CD14-positive monocyte (primary cell): ENCODE measurements around the gene TES. TPM values are rescaled to one million over a fixed set of nuclear protein-coding genes. Genes with fewer than 3 reads are reported as not detected.

Experiments
- DNase-seq, 3 donors: peaks; one replicate each; pipeline ENCODE4 v3.0.0-alpha.2; 2011 to 2022
- H2AFZ ChIP-seq: 2 replicates; pipeline ENCODE4 v1.6.0; 2012; ENCODE audit warnings: mild to moderate bottlenecking, low read depth, low read length, inconsistent platforms; ENCODE audit not compliant: insufficient read depth, poor library complexity, severe bottlenecking
- H3K27ac ChIP-seq, 2 donors: 1 replicate in 1 of 2; 2 replicates in 1 of 2; pipeline ENCODE4 v1.5.1; 2012 to 2013; ENCODE audit warnings: low read length in 2 of 2, control low read depth in 1 of 2, inconsistent platforms in 1 of 2, low read depth in 1 of 2, mild to moderate bottlenecking in 1 of 2
- H3K27me3 ChIP-seq, 2 donors: one replicate each; pipeline versions ENCODE4 v1.6.0 to v1.6.1; 2011 to 2013; ENCODE audit warnings: low read length in 2 of 2; ENCODE audit not compliant: control insufficient read depth in 2 of 2, insufficient read depth in 2 of 2
- H3K36me3 ChIP-seq, 2 donors: replicated peaks in 1 of 2; 1 replicate in 1 of 2; 2 replicates in 1 of 2; pipeline versions ENCODE4 v1.5.1 to v1.6.1; 2012 to 2013; ENCODE audit warnings: low read length in 2 of 2, control low read depth in 1 of 2, inconsistent platforms in 1 of 2, mild to moderate bottlenecking in 1 of 2; ENCODE audit not compliant: insufficient read depth in 2 of 2, control insufficient read depth in 1 of 2
- H3K4me1 ChIP-seq, 2 donors: 1 replicate in 1 of 2; 2 replicates in 1 of 2; pipeline versions ENCODE4 v1.5.1 to v1.6.1; 2012 to 2013; ENCODE audit warnings: low read length in 2 of 2, control low read depth in 1 of 2, inconsistent platforms in 1 of 2, mild to moderate bottlenecking in 1 of 2, moderate library complexity in 1 of 2; ENCODE audit not compliant: insufficient read depth in 2 of 2, control insufficient read depth in 1 of 2
- H3K4me2 ChIP-seq: replicated peaks from 2 replicates; pipeline ENCODE3; 2012; ENCODE audit warnings: low read length, moderate library complexity, mild to moderate bottlenecking; ENCODE audit not compliant: poor library complexity, severe bottlenecking; ENCODE audit errors: extremely low read depth
- H3K4me3 ChIP-seq, 3 experiments: fragments of 200-600 bp in 1 of 3; sonication (generic) in 1 of 3; replicated peaks in 1 of 3; 1 replicate in 2 of 3; 2 replicates in 1 of 3; pipeline ENCODE4 v1.5.1; 2011 to 2013; ENCODE audit warnings: low read length in 3 of 3, mild to moderate bottlenecking in 3 of 3, control low read depth in 2 of 3, low read depth in 2 of 3, inconsistent platforms in 1 of 3, moderate library complexity in 1 of 3
- H3K79me2 ChIP-seq: 2 replicates; pipeline ENCODE4 v1.6.0; 2012; ENCODE audit warnings: mild to moderate bottlenecking, control low read depth, inconsistent platforms, low read length, moderate library complexity; ENCODE audit not compliant: insufficient read depth
- H3K9ac ChIP-seq: 2 replicates; pipeline ENCODE4 v1.6.0; 2017; ENCODE audit warnings: low read length, mild to moderate bottlenecking; ENCODE audit not compliant: insufficient read depth, poor library complexity, severe bottlenecking
- H3K9me3 ChIP-seq, 2 donors: replicated peaks in 1 of 2; 1 replicate in 1 of 2; 2 replicates in 1 of 2; pipeline versions ENCODE4 v1.5.1 to v1.6.1; 2012 to 2013; ENCODE audit warnings: low read length in 2 of 2, control low read depth in 1 of 2; ENCODE audit not compliant: control insufficient read depth in 1 of 2, insufficient read depth in 1 of 2
- H4K20me1 ChIP-seq: 2 replicates; pipeline ENCODE4 v1.6.0; 2012; ENCODE audit warnings: mild to moderate bottlenecking, low read length, control low read depth, moderate library complexity; ENCODE audit not compliant: insufficient read depth
- H3K27ac Mint-ChIP-seq, 7 donors: one replicate each; pipeline ENCODE4 v1.8.0; 2020; ENCODE audit warnings: mild to moderate bottlenecking in 7 of 7, mixed read lengths in 7 of 7, moderate library complexity in 6 of 7, inconsistent platforms in 2 of 7
- H3K27me3 Mint-ChIP-seq, 3 donors: one replicate each; pipeline ENCODE4 v1.8.0; 2021 to 2022; ENCODE audit warnings: low read depth in 3 of 3, mild to moderate bottlenecking in 3 of 3, mixed read lengths in 3 of 3, moderate library complexity in 3 of 3, inconsistent platforms in 1 of 3
- H3K36me3 Mint-ChIP-seq, 2 donors: one replicate each; pipeline ENCODE4 v1.8.0; 2020; ENCODE audit warnings: mixed read lengths in 2 of 2, inconsistent platforms in 1 of 2, mild to moderate bottlenecking in 1 of 2
- H3K4me1 Mint-ChIP-seq: one replicate; pipeline ENCODE4 v1.8.0; 2020; ENCODE audit warnings: mild to moderate bottlenecking, mixed read lengths
- H3K4me3 Mint-ChIP-seq, 2 donors: one replicate each; pipeline ENCODE4 v1.8.0; 2020; ENCODE audit warnings: mild to moderate bottlenecking in 2 of 2, mixed read lengths in 2 of 2, moderate library complexity in 1 of 2
- H3K9me3 Mint-ChIP-seq, 7 donors: one replicate each; pipeline ENCODE4 v1.8.0; 2020 to 2022; ENCODE audit warnings: mixed read lengths in 7 of 7, mild to moderate bottlenecking in 6 of 7, moderate library complexity in 6 of 7, inconsistent platforms in 2 of 7
- WGBS: methylation state at CpG from one replicate; pipeline ENCODE4 v1.1.5; 2013; ENCODE audit warnings: missing lambda C conversion rate; ENCODE audit not compliant: insufficient coverage; 5-methylcytosine and 5-hydroxymethylcytosine counted together
- intact Hi-C, 2 donors: fragments of 100-400 bp; cut with micrococcal nuclease; formaldehyde crosslinking; loops; one replicate each; pipeline versions ENCODE4 v1.15.0 to v1.15.1; 2023
- polyA plus RNA-seq, 3 donors: library from polyadenylated mRNA; depleted of rRNA in 1 of 3; unstranded in 2 of 3; stranded (reverse) in 1 of 3; fragments of 300-500 nt in 2 of 3; fragments of >200 nt in 1 of 3; fragmentation: Illumina TruSeq in 2 of 3; gene quantifications; 1 replicate in 2 of 3; 2 replicates in 1 of 3; pipeline ENCODE4 v1.2.3, GENCODE V29; 2012 to 2021
- TF ChIP-seq, protein P1 (sequence below): fragments of 200-600 bp; IDR thresholded peaks from one replicate; pipeline ENCODE4 v1.8.0; 2022; ENCODE audit warnings: antibody characterized with exemption, mild to moderate bottlenecking

The TES gene
- polyA plus RNA-seq, 3 donors: 61.7 to 104 (median 89.0) TPM

DNA sequence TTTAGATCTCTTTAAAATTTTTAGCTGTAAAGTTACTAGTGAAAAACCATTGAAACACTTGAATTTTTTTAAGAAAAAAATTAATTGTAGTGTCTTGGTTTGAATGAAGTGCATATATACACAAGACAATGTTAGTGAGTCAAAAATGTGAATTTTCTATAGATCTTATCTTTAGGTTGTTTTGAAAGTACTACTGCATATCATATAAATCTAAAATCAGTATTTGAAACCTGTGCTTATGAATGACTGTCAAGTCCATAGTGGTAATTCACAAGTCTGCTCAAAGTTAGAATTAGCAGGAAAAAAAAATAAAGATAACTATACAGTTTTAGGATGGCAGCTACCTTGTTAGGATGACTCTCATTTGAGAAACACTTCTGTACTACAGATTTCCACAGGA lies 25.0 kb downstream of the TES start:
- intact Hi-C loops: loop anchor here in 1 of 2 donors (5.0 to 10.0 kb wide), 2 partner anchors 58 to 101 kb away; no protein-coding TSS in a partner anchor
- no peaks in the 10 kb centered on the region for H3K27me3 ChIP-seq
- H3K4me1 ChIP-seq: peaks cover 39 to 43% of the 10 kb centered on the region in 2 donors
- H2AFZ ChIP-seq: no peak overlapping the region
- Mint-ChIP-seq H3K27me3 (no peaks in the 10 kb centered on the region), H3K36me3 (peaks cover 26 to 35% of the 10 kb centered on the region in 2 donors), H3K4me3 (no peak overlapping the region), H3K4me1 (peaks cover 43% of the 10 kb centered on the region), H3K9me3 (no peaks in the 10 kb centered on the region), H3K27ac (peak overlapping the region in 1 of 7 donors; percentile 64)
- H3K79me2 ChIP-seq: peaks cover 88% of the 10 kb centered on the region
- TF ChIP-seq, protein P1, sequence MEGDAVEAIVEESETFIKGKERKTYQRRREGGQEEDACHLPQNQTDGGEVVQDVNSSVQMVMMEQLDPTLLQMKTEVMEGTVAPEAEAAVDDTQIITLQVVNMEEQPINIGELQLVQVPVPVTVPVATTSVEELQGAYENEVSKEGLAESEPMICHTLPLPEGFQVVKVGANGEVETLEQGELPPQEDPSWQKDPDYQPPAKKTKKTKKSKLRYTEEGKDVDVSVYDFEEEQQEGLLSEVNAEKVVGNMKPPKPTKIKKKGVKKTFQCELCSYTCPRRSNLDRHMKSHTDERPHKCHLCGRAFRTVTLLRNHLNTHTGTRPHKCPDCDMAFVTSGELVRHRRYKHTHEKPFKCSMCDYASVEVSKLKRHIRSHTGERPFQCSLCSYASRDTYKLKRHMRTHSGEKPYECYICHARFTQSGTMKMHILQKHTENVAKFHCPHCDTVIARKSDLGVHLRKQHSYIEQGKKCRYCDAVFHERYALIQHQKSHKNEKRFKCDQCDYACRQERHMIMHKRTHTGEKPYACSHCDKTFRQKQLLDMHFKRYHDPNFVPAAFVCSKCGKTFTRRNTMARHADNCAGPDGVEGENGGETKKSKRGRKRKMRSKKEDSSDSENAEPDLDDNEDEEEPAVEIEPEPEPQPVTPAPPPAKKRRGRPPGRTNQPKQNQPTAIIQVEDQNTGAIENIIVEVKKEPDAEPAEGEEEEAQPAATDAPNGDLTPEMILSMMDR: no peak
- no peaks in the 10 kb centered on the region for H3K9me3 ChIP-seq
- DNase-seq: no peak
- H3K4me3 ChIP-seq: no peak overlapping the region
- H4K20me1 ChIP-seq: peaks cover 97% of the 10 kb centered on the region
- H3K36me3 ChIP-seq: peaks cover 15 to 47% of the 10 kb centered on the region in 2 donors
- H3K27ac ChIP-seq: no peak overlapping the region
- H3K9ac ChIP-seq: no peak overlapping the region
- H3K4me2 ChIP-seq: no peak overlapping the region

DNA sequence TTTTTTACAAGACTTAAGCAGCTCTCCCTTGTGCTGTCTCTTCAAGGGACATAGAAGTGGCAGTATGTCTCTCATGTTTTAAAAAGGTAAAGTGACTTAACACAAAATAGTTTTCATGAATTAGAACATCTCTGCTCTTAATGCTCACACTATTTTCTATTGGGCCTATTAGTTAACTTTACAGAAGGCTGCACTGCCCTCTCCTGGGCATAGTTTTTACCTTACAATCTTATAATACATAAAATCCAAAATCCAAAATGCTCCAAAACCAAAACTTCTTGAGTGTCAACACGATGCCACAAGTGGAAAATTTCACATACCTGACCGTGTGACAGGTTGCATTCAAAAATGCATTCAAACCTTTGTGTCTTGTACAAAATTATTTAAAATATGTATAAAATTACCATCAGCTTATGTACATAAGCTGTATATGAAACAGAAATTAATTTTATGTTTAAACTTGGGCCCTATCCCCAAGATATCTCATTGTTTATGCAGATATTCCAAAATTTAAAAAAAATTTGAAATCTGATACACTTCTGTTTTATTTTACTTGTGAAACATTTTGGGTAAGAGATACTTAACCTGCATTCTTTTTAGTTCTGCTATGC lies 25.8 kb downstream of the TES start:
- H3K27ac Mint-ChIP-seq: no peak overlapping the region
- peaks cover 81% of the 10 kb centered on the region for H3K79me2 ChIP-seq
- intact Hi-C loops: loop anchor here (2.0 to 10.0 kb wide), 3 partner anchors 53 to 101 kb away; no protein-coding TSS in a partner anchor

More for the DNA sequence above, 25.8 kb downstream of the TES start:
- H3K4me3 Mint-ChIP-seq: no peak overlapping the region
- H3K27me3 ChIP-seq: no peaks in the 10 kb centered on the region
- TF ChIP-seq, protein P1: peak; percentile 76
- peaks cover 32 to 36% of the 10 kb centered on the region in 2 donors for H3K4me1 ChIP-seq
- no peak overlapping the region for H3K27ac ChIP-seq
- H3K4me1 Mint-ChIP-seq: peaks cover 36% of the 10 kb centered on the region
- H3K36me3 Mint-ChIP-seq: peaks cover 32 to 42% of the 10 kb centered on the region in 2 donors
- no peak overlapping the region for H3K4me3 ChIP-seq
- H3K9me3 ChIP-seq: no peaks in the 10 kb centered on the region
- H3K27me3 Mint-ChIP-seq: no peaks in the 10 kb centered on the region
- no CpG with 5 or more reads among the region's 2 CpGs for WGBS
- H4K20me1 ChIP-seq: peaks cover 97% of the 10 kb centered on the region
- no peak overlapping the region for H3K9ac ChIP-seq
- peak; percentile 37 to 71 (median 48) for DNase-seq
- peaks cover 15 to 49% of the 10 kb centered on the region in 2 donors for H3K36me3 ChIP-seq
- no peak overlapping the region for H3K4me2 ChIP-seq
- no peak overlapping the region for H2AFZ ChIP-seq
- H3K9me3 Mint-ChIP-seq: no peaks in the 10 kb centered on the region
